Neuronal stem cell (in vitro differentiated cells): ENCODE results near the gene ERI3.

Experiments used
- DNase-seq: peaks from one replicate; pipeline ENCODE4 v3.0.0-alpha.2; 2013; ENCODE audit warnings: low spot score
- H2AFZ ChIP-seq: one replicate; pipeline ENCODE4 v1.6.1; 2013; ENCODE audit warnings: mild to moderate bottlenecking, low read length, inconsistent platforms
- H2AK5ac ChIP-seq: 2 replicates; pipeline ENCODE4 v1.6.1; 2013; ENCODE audit warnings: low read depth, mild to moderate bottlenecking, inconsistent platforms, low read length, moderate library complexity, mixed read lengths
- H2BK120ac ChIP-seq: 2 replicates; pipeline ENCODE4 v1.6.1; 2013; ENCODE audit warnings: low read depth, mild to moderate bottlenecking, inconsistent platforms, low read length, moderate library complexity, mixed read lengths
- H2BK12ac ChIP-seq: one replicate; pipeline ENCODE4 v1.6.1; 2013; ENCODE audit warnings: low read length, inconsistent platforms
- H2BK15ac ChIP-seq: 2 replicates; pipeline ENCODE4 v1.6.1; 2013; ENCODE audit warnings: mild to moderate bottlenecking, low read length, inconsistent platforms, mixed read lengths
- H2BK5ac ChIP-seq: one replicate; pipeline ENCODE4 v1.6.1; 2013; ENCODE audit warnings: inconsistent platforms, mild to moderate bottlenecking, low read length, moderate library complexity
- H3K14ac ChIP-seq: one replicate; pipeline ENCODE4 v1.6.1; 2013; ENCODE audit warnings: low read length, inconsistent platforms
- H3K18ac ChIP-seq: 2 replicates; pipeline ENCODE4 v1.6.1; 2013; ENCODE audit warnings: low read length, inconsistent platforms
- H3K23ac ChIP-seq: 2 replicates; pipeline ENCODE4 v1.6.1; 2013; ENCODE audit warnings: low read depth, mild to moderate bottlenecking, mixed read lengths, low read length, inconsistent platforms; ENCODE audit not compliant: poor library complexity
- H3K27ac ChIP-seq: replicated peaks from 3 replicates; pipeline ENCODE4 v1.5.1; 2013; ENCODE audit warnings: low read length, inconsistent platforms
- H3K27me3 ChIP-seq, 3 experiments: 2 replicates each; pipeline ENCODE4 v1.6.1; 2013; ENCODE audit warnings: low read length in 3 of 3, mild to moderate bottlenecking in 2 of 3, inconsistent platforms in 1 of 3, low read depth in 1 of 3, mixed read lengths in 1 of 3, moderate library complexity in 1 of 3; ENCODE audit not compliant: control insufficient read depth in 3 of 3, insufficient read depth in 3 of 3
- H3K36me3 ChIP-seq, 2 donors: replicated peaks in 1 of 2; 2 replicates each; pipeline ENCODE4 v1.6.1; 2013; ENCODE audit warnings: low read length in 2 of 2; ENCODE audit not compliant: control insufficient read depth in 2 of 2, insufficient read depth in 2 of 2
- H3K4ac ChIP-seq: 2 replicates; pipeline ENCODE4 v1.6.1; 2013; ENCODE audit warnings: inconsistent platforms, mild to moderate bottlenecking, low read length, moderate library complexity
- H3K4me1 ChIP-seq, 2 donors: 1 replicate in 1 of 2; 2 replicates in 1 of 2; pipeline ENCODE4 v1.6.1; 2013; ENCODE audit warnings: low read length in 2 of 2, low read depth in 1 of 2; ENCODE audit not compliant: control insufficient read depth in 2 of 2, insufficient read depth in 1 of 2
- H3K4me2 ChIP-seq: one replicate; pipeline ENCODE4 v1.6.1; 2013; ENCODE audit warnings: mild to moderate bottlenecking, low read length, inconsistent platforms; ENCODE audit not compliant: insufficient read depth, poor library complexity, severe bottlenecking
- H3K4me3 ChIP-seq, 2 donors: 2 replicates each; pipeline ENCODE4 v1.5.1; 2013; ENCODE audit warnings: low read length in 2 of 2, mild to moderate bottlenecking in 2 of 2, inconsistent platforms in 1 of 2, moderate library complexity in 1 of 2
- H3K79me1 ChIP-seq: one replicate; pipeline ENCODE4 v1.6.1; 2013; ENCODE audit warnings: low read depth, mild to moderate bottlenecking, inconsistent platforms, low read length, moderate library complexity
- H3K9ac ChIP-seq: one replicate; pipeline ENCODE4 v1.6.1; 2013; ENCODE audit warnings: mild to moderate bottlenecking, low read depth, low read length, inconsistent platforms; ENCODE audit not compliant: poor library complexity
- H3K9me3 ChIP-seq, 2 donors: replicated peaks in 1 of 2; 2 replicates each; pipeline versions ENCODE3 to v1.6.1; 2013; ENCODE audit warnings: low read length in 2 of 2, mild to moderate bottlenecking in 2 of 2, inconsistent platforms in 1 of 2, low read depth in 1 of 2, mixed read lengths in 1 of 2, moderate library complexity in 1 of 2; ENCODE audit not compliant: control insufficient read depth in 2 of 2, insufficient read depth in 1 of 2
- H4K8ac ChIP-seq: one replicate; pipeline ENCODE4 v1.6.1; 2013; ENCODE audit warnings: low read depth, mild to moderate bottlenecking, inconsistent platforms, low read length, moderate library complexity
- H4K91ac ChIP-seq: one replicate; pipeline ENCODE4 v1.6.1; 2013; ENCODE audit warnings: low read length, low read depth, mild to moderate bottlenecking, inconsistent platforms; ENCODE audit not compliant: poor library complexity
- WGBS, 2 donors: extraction: QIAGEN DNeasy Blood & Tissue Kit; methylation state at CpG; one replicate each; pipeline ENCODE4 v1.1.7; 2013; ENCODE audit warnings: missing lambda C conversion rate in 2 of 2, mixed read lengths in 1 of 2; ENCODE audit not compliant: insufficient read length in 2 of 2, insufficient replicate concordance in 1 of 2; ENCODE audit errors: extremely low coverage in 2 of 2; 5-methylcytosine and 5-hydroxymethylcytosine counted together

The ERI3 gene

DNA sequence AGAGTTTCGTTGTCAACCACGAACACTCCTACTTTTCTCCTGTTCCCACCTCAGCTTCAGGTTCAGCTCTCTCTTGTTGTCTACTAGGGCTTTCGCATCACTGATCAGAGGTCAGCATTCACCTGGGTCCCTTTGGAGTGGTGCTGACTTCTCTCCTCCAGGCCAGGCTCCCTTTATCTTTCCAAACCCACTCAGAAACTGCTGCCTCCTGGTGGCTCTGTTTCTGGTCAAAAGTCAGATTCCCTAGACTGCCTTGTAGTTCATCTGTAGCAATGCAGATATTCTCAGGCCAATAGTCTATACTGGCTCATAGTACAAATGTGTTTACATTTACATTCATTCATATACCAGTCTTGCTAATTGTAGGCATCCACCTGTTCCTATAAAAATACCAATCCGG, 6.4 kb upstream of the ERI3 start:
- no peak for DNase-seq
- no peak overlapping the region for H3K4me3 ChIP-seq
- H3K4ac ChIP-seq: no peak overlapping the region
- no peak overlapping the region for H2BK12ac ChIP-seq
- no peaks in the 10 kb centered on the region for H3K9me3 ChIP-seq
- no peak overlapping the region for H2BK5ac ChIP-seq
- no peak overlapping the region for H2BK120ac ChIP-seq
- no peaks in the 10 kb centered on the region for H3K36me3 ChIP-seq
- H3K9ac ChIP-seq: no peak overlapping the region
- no peak overlapping the region for H4K8ac ChIP-seq
- no peak overlapping the region for H3K4me2 ChIP-seq
- no peak overlapping the region for H2AK5ac ChIP-seq
- no peak overlapping the region for H4K91ac ChIP-seq
- H3K18ac ChIP-seq: no peak overlapping the region
- no peak overlapping the region for H3K27ac ChIP-seq
- no peak overlapping the region for H2BK15ac ChIP-seq
- no peak overlapping the region for H3K14ac ChIP-seq
- H2AFZ ChIP-seq: no peak overlapping the region
- no peaks in the 10 kb centered on the region for H3K79me1 ChIP-seq
- no peak overlapping the region for H3K23ac ChIP-seq
- peaks cover 0 to 2% of the 10 kb centered on the region in 2 donors for H3K4me1 ChIP-seq
- no CpG with 5 or more reads among the region's 4 CpGs for WGBS, 2 donors
- H3K27me3 ChIP-seq: peaks cover 0 to 40% (median 0%) of the 10 kb centered on the region in 3 experiments

DNA sequence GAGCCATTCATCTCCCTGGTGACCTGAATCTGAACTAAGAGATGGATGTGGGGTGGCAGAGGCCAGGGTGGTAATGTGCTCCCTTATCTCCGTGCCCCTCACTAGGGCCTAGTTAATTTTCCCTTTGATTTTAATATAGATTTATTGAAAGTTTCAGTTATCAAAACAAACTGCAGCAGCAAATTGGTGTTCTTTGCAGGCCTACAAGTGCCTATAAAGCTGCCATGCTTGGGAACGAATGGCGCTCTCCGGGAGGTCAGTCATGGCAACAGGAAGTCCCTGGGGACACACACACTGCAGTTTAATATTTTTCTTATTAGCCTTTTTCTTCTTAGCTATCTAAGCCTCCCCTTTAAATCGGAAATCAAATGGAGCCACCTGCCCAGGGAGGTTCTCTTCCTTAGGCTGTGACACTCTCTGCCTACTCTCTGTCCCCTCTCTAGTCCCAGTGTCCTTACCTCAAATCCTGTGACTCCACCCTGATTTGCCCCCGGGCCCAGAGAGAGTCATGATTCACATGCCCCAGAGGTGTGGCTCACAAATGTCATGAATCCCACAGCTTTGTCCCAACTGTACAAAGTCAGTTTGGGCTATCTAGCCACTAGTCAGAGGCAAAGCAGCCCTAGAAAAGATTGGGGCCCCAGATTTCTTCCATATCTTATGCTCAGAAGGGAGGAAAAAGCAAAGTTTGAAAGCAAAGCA, 4.3 kb upstream of the ERI3 start:
- Histone ChIP-seq H2BK15ac (no peak overlapping the region), H2BK120ac (no peak overlapping the region), H3K23ac (no peak overlapping the region), H3K27me3 (peaks cover 0 to 19% (median 0%) of the 10 kb centered on the region in 3 experiments), H3K9ac (no peak overlapping the region), H3K14ac (no peak overlapping the region), H3K18ac (no peak overlapping the region), H4K91ac (no peak overlapping the region), H3K4me1 (peaks cover 3 to 7% of the 10 kb centered on the region in 2 donors), H2AK5ac (no peak overlapping the region), H4K8ac (no peak overlapping the region), H3K9me3 (no peaks in the 10 kb centered on the region), H2BK5ac (no peak overlapping the region), H3K4ac (no peak overlapping the region), H3K4me2 (no peak overlapping the region), H2AFZ (peak overlapping the region; percentile 31), H3K4me3 (no peak overlapping the region), H3K79me1 (peaks cover 4% of the 10 kb centered on the region), H2BK12ac (no peak overlapping the region), H3K36me3 (no peaks in the 10 kb centered on the region), H3K27ac (no peak overlapping the region)
- no CpG with 5 or more reads among the region's 6 CpGs for WGBS, 2 donors
- DNase-seq: no peak

DNA sequence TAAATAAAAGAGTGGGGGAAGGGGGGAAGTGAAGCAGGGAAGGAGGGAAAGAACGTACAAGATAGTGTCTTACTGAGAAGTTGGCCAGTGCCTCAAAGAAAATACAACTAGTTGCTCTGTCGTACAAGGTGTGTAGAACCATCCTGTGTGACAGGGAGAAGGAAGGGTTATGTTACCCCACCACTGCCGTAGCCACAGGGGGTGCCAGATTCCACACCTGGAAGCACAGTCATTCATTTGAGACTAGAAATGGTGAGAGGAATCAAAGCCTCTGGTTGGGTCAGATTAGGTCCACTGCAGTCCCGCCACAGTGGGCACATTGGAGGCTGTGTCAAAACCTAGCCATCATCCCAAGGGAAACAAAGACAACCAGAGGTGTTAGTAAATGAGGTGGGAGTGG, 2.7 kb upstream of the ERI3 start:
- Histone ChIP-seq H3K18ac (no peak overlapping the region), H4K8ac (no peak overlapping the region), H2BK5ac (no peak overlapping the region), H3K36me3 (peaks cover 0 to under 1% of the 10 kb centered on the region in 2 donors), H3K79me1 (peaks cover 6% of the 10 kb centered on the region), H2AK5ac (no peak overlapping the region), H4K91ac (no peak overlapping the region), H3K9ac (no peak overlapping the region), H3K27me3 (peaks cover 0 to 3% (median 0%) of the 10 kb centered on the region in 3 experiments), H2AFZ (no peak overlapping the region), H2BK15ac (no peak overlapping the region), H3K4me3 (no peak overlapping the region), H3K27ac (no peak overlapping the region), H3K14ac (no peak overlapping the region), H3K4me1 (peaks cover 9 to 13% of the 10 kb centered on the region in 2 donors), H3K23ac (no peak overlapping the region), H2BK12ac (no peak overlapping the region), H2BK120ac (no peak overlapping the region), H3K4me2 (no peak overlapping the region), H3K9me3 (no peaks in the 10 kb centered on the region), H3K4ac (no peak overlapping the region)
- no peak for DNase-seq
- no CpG with 5 or more reads among the region's 4 CpGs for WGBS, 2 donors

DNA sequence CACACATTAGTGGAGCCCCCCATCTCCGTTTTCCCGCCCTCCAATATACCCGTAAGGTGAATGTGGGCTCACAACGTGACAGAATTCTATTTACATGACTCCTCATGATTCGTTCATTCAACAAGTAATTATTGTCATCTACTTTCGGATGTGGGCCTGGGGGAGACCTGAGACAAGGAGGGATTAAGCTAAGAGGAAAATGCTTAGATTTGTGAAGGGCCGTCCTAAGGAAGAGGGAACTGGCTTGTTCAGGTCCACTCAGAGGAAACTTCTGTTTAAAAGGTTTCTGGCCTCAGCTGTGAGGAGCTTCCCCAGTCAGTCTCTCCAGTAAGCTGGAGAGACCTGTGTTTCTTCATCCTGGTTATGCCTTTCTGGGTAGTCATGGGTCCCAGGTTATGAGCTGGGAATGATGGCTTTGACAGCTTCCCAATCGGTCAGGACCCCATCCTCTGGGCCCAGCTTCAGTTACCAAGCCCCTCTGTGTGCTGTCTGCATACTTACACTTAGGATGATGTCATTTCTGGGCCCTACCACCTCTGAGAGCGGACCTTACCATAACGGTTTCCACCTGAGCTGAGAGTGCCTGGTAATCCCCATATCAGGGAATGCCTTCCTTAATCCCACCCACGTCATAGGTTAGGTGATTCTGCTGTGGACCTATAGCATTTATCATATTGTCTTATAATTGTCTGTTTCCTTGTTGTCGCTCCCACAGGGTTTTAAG, 687 bp upstream of the ERI3 start:
- Histone ChIP-seq H2BK12ac (no peak overlapping the region), H3K27ac (no peak overlapping the region), H3K4me3 (peak overlapping the region in 1 of 2 donors; percentile 84)

More for the DNA sequence above, 687 bp upstream of the ERI3 start:
- Histone ChIP-seq H3K14ac (no peak overlapping the region), H3K23ac (no peak overlapping the region), H2AFZ (peak overlapping the region; percentile 92), H2BK120ac (no peak overlapping the region), H3K9me3 (no peaks in the 10 kb centered on the region), H3K18ac (no peak overlapping the region), H2BK5ac (no peak overlapping the region), H3K36me3 (peaks cover 0 to 11% of the 10 kb centered on the region in 2 donors), H3K9ac (no peak overlapping the region), H3K4ac (no peak overlapping the region), H2AK5ac (no peak overlapping the region), H4K91ac (no peak overlapping the region), H4K8ac (no peak overlapping the region), H3K27me3 (no peaks in the 10 kb centered on the region), H3K79me1 (peaks cover 6% of the 10 kb centered on the region), H2BK15ac (no peak overlapping the region), H3K4me1 (peaks cover 9 to 13% of the 10 kb centered on the region in 2 donors), H3K4me2 (no peak overlapping the region)
- no peak for DNase-seq
- no CpG with 5 or more reads among the region's 12 CpGs for WGBS, 2 donors
